ENCODE measurements around the gene NTM. TPM values are rescaled to one million over a fixed set of nuclear protein-coding genes. Genes with fewer than 3 reads are reported as not detected.

The NTM gene
- total RNA-seq, 1 donor from 2014 or later = 82.7 TPM

DNA sequence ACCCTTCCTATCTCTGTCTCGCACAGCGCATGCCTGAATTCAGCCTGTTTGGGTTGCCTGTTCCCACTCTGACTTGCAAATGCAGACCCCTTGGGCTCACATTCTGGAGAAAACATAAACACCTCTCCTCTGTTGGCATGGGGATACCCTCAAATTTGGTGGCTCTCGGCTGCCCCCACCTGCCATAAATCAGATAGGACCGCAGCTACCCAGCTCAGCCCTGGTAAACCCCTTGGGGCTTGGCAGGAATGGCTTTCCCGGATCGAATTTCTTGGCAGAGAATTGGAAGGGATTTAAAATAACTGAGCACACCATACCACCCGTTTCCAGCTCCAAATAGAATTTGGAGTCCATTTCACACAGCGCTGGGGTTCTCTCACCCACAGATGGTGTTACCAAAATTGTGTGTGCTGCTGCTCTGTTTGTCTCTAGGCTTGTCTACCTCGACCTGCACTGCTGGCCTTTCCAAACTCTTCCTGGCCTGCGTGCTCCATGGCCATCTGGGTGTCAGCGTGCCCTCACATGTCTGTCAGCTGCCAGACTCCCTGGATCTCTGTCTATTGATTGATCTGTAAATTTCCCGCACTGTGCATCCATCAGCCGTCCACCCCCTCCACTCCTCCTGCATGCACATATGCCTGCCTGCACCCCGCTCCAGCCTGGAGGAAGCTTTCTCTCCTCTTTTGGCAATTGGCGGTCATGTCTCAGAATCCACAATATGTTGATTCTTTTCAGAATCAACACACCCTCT lies 134.0 kb downstream of the NTM start:
- Mint-ChIP-seq H3K4me1 (ENCODE audit: unreplicated experiment) (no peaks in the 10 kb centered on the region), H3K4me3 (ENCODE audit: unreplicated experiment) (no peak overlapping the region), H3K27me3 (ENCODE audit: unreplicated experiment) (peaks cover 4% of the 10 kb centered on the region), H3K36me3 (ENCODE audit: unreplicated experiment) (no peaks in the 10 kb centered on the region), H3K9me3 (ENCODE audit: unreplicated experiment) (no peaks in the 10 kb centered on the region), H3K27ac (ENCODE audit: unreplicated experiment) (no peak overlapping the region)
- DNase-seq (ENCODE audit: extremely low spot score, unreplicated experiment) = no peak
- no peak for TF ChIP-seq CTCF (IDR thresholded peaks at IDR 0.05)

DNA sequence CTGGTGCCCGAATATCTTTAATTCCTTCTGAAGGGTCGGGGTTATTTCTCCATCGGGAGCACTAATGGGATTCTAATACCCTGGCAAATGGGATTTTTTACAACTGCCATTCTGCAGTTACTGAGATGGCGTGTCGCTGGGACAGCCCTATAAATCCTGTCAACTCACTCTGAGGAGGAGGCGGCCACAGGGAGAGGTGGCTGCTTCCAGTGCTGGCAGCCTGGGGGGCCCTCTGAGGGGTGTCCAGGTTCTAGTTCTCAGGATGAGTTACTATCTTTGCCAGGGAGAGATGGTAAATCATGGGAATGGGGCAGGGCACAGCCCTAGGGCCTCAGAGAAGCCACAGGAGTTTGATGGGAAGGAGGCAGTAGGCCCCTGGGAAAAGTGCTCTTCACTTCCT lies 135.9 kb downstream of the NTM start:
- Mint-ChIP-seq H3K36me3 (ENCODE audit: unreplicated experiment) (no peaks in the 10 kb centered on the region), H3K27ac (ENCODE audit: unreplicated experiment) (no peak overlapping the region)

GRCh38 chr11:131510662-131511061 lies 140.2 kb downstream of the NTM start:
- no peak for DNase-seq (ENCODE audit: extremely low spot score, unreplicated experiment)
- Mint-ChIP-seq H3K4me3 (ENCODE audit: unreplicated experiment) (no peak overlapping the region), H3K27ac (ENCODE audit: unreplicated experiment) (no peak overlapping the region), H3K27me3 (ENCODE audit: unreplicated experiment) (peaks cover 4% of the 10 kb centered on the region), H3K4me1 (ENCODE audit: unreplicated experiment) (no peaks in the 10 kb centered on the region), H3K36me3 (ENCODE audit: unreplicated experiment) (no peaks in the 10 kb centered on the region), H3K9me3 (ENCODE audit: unreplicated experiment) (no peaks in the 10 kb centered on the region)
- TF ChIP-seq CTCF (IDR thresholded peaks at IDR 0.05) = no peak

More for the DNA sequence above, 135.9 kb downstream of the NTM start:
- Mint-ChIP-seq H3K4me1 (ENCODE audit: unreplicated experiment) (no peaks in the 10 kb centered on the region), H3K27me3 (ENCODE audit: unreplicated experiment) (peaks cover 7% of the 10 kb centered on the region), H3K4me3 (ENCODE audit: unreplicated experiment) (no peak overlapping the region), H3K9me3 (ENCODE audit: unreplicated experiment) (no peaks in the 10 kb centered on the region)
- no peak for DNase-seq (ENCODE audit: extremely low spot score, unreplicated experiment)
- no peak for TF ChIP-seq CTCF (IDR thresholded peaks at IDR 0.05)

DNA sequence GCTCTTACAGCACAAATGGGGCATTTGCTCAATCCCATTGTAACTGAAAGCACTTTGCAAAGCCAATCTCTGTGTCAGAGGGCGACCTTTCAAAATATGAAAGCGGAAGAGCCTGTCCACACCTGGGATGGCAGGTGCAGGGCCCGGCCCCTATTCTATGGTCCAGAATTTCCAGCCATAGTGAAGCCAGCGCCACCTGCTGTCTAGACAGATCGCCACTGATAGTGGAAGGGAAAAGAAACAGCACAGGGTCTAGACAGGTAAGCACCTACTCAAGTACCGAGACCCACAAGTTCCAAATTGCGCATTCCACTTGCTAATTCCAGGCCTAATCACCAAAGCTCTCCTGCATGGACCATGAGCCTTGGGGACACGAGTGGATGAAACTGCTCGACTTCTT lies 141.4 kb downstream of the NTM start:
- DNase-seq (ENCODE audit: extremely low spot score, unreplicated experiment) = no peak
- Mint-ChIP-seq H3K27me3 (ENCODE audit: unreplicated experiment) (peaks cover 4% of the 10 kb centered on the region), H3K4me3 (ENCODE audit: unreplicated experiment) (no peak overlapping the region), H3K9me3 (ENCODE audit: unreplicated experiment) (no peaks in the 10 kb centered on the region), H3K36me3 (ENCODE audit: unreplicated experiment) (no peaks in the 10 kb centered on the region), H3K27ac (ENCODE audit: unreplicated experiment) (no peak overlapping the region), H3K4me1 (ENCODE audit: unreplicated experiment) (no peaks in the 10 kb centered on the region)
- peak; percentile 52 for TF ChIP-seq CTCF (IDR thresholded peaks at IDR 0.05)

- Mint-ChIP-seq H3K36me3 (ENCODE audit: unreplicated experiment) (no peaks in the 10 kb centered on the region), H3K9me3 (ENCODE audit: unreplicated experiment) (no peaks in the 10 kb centered on the region), H3K4me3 (ENCODE audit: unreplicated experiment) (no peak overlapping the region), H3K4me1 (ENCODE audit: unreplicated experiment) (no peaks in the 10 kb centered on the region), H3K27ac (ENCODE audit: unreplicated experiment) (no peak overlapping the region), H3K27me3 (ENCODE audit: unreplicated experiment) (peaks cover 4% of the 10 kb centered on the region)
- no peak for DNase-seq (ENCODE audit: extremely low spot score, unreplicated experiment)
- no peak for TF ChIP-seq CTCF (IDR thresholded peaks at IDR 0.05)
These were observed 141.8 kb downstream of the NTM start for GRCh38 chr11:131512228-131512627.

Data from osteocyte (in vitro differentiated cells).